HL-60 (cell line): ENCODE results near the gene MRE11.

Experiments used
- CTCF ChIP-seq: IDR thresholded peaks from one replicate; pipeline ENCODE4 v1.5.1; 2011; ENCODE audit warnings: low read length, control low read depth, inconsistent platforms; ENCODE audit not compliant: insufficient read depth
- GABPA ChIP-seq: IDR thresholded peaks from 2 replicates; pipeline ENCODE4 v1.6.1; 2012; ENCODE audit warnings: low read depth
- POLR2AphosphoS5 ChIP-seq: IDR thresholded peaks from 2 replicates; pipeline ENCODE4 v1.6.1; 2012; ENCODE audit warnings: low read depth
- REST ChIP-seq: IDR thresholded peaks from 2 replicates; pipeline ENCODE4 v1.6.1; 2012; ENCODE audit warnings: low read depth; ENCODE audit not compliant: insufficient replicate concordance

DNA sequence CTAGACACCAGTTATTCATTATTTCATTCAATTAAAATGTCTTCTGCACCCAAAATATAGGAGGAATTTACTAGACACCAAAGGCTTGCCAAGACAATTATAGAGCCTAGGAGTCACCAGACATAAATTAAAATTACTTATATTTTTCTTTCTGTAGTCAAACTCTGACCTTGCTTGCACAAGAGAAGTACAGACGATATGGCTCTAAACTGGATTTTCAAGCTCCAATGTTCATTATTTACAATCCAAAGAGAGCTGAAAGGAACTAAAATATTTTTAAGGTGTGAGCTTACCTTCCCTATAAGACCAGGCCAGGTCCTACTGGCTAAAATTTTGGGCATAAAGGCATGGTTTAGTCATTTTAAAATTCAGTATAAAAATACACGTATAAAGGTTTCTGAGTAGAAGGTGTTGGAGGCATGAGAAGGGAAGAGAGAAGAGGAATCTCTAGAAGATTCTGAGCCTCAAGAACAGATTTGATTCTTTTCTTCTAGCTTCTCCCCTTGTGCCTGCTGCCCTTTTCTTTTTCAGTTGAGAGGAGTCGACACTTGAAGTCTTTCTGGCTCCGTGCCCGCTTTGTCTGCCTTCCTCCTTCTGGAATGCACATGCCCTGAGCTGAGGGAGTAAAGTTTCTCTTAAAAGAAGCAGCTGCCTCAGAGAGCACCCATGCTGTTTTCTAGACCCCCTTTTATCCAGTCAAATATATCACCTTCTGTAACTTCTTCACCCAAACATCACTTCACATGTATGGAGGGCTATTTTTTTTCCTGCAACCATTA, 32.1 kb upstream of the MRE11 start:
- no peak for TF ChIP-seq CTCF
- no peak for TF ChIP-seq REST
- 0 out of 2 replicates have a peak, but pooled peaks have one; percentile 20 for TF ChIP-seq POLR2AphosphoS5
- TF ChIP-seq GABPA = no peak
